ENCODE measurements around the gene WFS1.

- TF ChIP-seq CTCF (conservative IDR thresholded peaks at IDR 0.05; ENCODE audit: low read length) (no peak), EZH2phosphoT487 (IDR thresholded peaks at IDR 0.05; ENCODE audit: borderline replicate concordance) (no peak)
Measured at GRCh38 chr4:6338951-6339817, 69.5 kb downstream of the WFS1 start.

Data from Loucy (cell line).